ENCODE results near the gene PAPSS2.

GRCh38 chr10:87700031-87700796 is 40.5 kb downstream of the PAPSS2 start:
- TF ChIP-seq CTCF (IDR thresholded peaks at IDR 0.05; ENCODE audit: extremely low read depth in 1 of 2, insufficient read depth in 1 of 2, low read depth in 1 of 2, low read length in 2 of 2) (no peak), EZH2 (IDR thresholded peaks at IDR 0.05; ENCODE audit: borderline replicate concordance, low read depth, low read length, severe bottlenecking) (no peak), POLR2A (IDR thresholded peaks at IDR 0.05; ENCODE audit: low read depth, low read length) (no peak)

Measured in endothelial cell of umbilical vein (primary cell).